Measurements from ENCODE around the gene TEX13C. TPM values are rescaled to one million over a fixed set of nuclear protein-coding genes. Genes with fewer than 3 reads are reported as not detected.

Gene TEX13C
- total RNA-seq, 1 experiment from 2014 or later = 0.24 TPM

DNA sequence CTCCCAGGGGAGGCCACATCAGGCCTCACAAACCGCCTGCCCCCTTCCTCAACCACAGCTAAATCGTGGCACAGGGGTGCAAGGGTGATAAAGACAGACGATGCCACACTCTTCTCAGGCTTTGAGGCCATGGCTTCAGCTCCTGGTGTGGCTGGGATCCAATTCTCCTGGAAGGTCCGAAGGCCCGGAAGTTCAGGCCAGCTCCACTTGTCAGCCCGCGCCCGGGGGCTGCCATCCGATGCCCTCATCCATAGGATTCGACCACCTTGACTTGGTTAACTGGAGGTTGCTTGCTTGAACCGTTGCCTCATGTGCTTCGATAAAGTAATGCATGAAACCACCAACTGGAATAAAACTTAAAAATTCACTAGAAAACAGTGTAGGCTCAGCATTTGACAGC, 8.2 kb downstream of the TEX13C start:
- Histone ChIP-seq H3K56ac (ENCODE audit: insufficient read length, low read depth, low read length) (no peak overlapping the region), H4K8ac (replicated peaks; ENCODE audit: insufficient read length, low read depth, low read length) (no peak overlapping the region), H3K27me3 (ENCODE audit: insufficient read depth, low read length) (no peaks in the 10 kb centered on the region), H2BK20ac (ENCODE audit: low read depth, low read length, poor library complexity, severe bottlenecking) (no peak overlapping the region), H4K5ac (ENCODE audit: insufficient read length, low read depth, low read length) (no peak overlapping the region), H3K4me2 (ENCODE audit: insufficient read depth, insufficient read length, low read length) (no peak overlapping the region), H3K27ac (ENCODE audit: insufficient read length, low read depth, low read length) (no peak overlapping the region), H3K79me1 (ENCODE audit: insufficient read depth, low read depth, low read length, poor library complexity, severe bottlenecking) (no peaks in the 10 kb centered on the region), H2AK5ac (ENCODE audit: insufficient read length, low read length) (no peak overlapping the region), H3K4ac (ENCODE audit: low read depth, low read length) (no peak overlapping the region), H3K14ac (ENCODE audit: insufficient read depth, low read length) (no peak overlapping the region), H3T11ph (ENCODE audit: low read length) (no peak overlapping the region), H2BK15ac (ENCODE audit: low read depth, low read length) (no peak overlapping the region), H4K91ac (ENCODE audit: insufficient read length, low read depth, low read length) (no peak overlapping the region), H2AFZ (ENCODE audit: low read length) (no peak overlapping the region), H2BK120ac (ENCODE audit: low read depth, low read length, poor library complexity, severe bottlenecking) (no peak overlapping the region), H3K18ac (ENCODE audit: insufficient read length, low read depth, low read length) (no peak overlapping the region), H3K9me3 (ENCODE audit: control insufficient read depth, low read depth, low read length) (no peaks in the 10 kb centered on the region), H3K23me2 (ENCODE audit: insufficient read length, low read depth, low read length, poor library complexity, severe bottlenecking) (no peaks in the 10 kb centered on the region), H3K9ac (ENCODE audit: extremely low read depth, insufficient read length, low read length) (no peak overlapping the region), H2BK5ac (ENCODE audit: insufficient read length, low read length) (no peak overlapping the region), H2BK12ac (ENCODE audit: insufficient read length, low read depth, low read length) (no peak overlapping the region), H3K23ac (ENCODE audit: insufficient read length, low read depth, low read length) (no peak overlapping the region), H3K79me2 (ENCODE audit: insufficient read depth, low read length) (no peaks in the 10 kb centered on the region), H4K20me1 (ENCODE audit: control insufficient read depth, insufficient read depth, insufficient read length) (no peaks in the 10 kb centered on the region), H3K4me1 (ENCODE audit: insufficient read depth, low read length) (no peaks in the 10 kb centered on the region)
- no peak for DNase-seq
- Mint-ChIP-seq H3K27ac (no peak overlapping the region), H3K4me1 (no peaks in the 10 kb centered on the region), H3K4me3 (no peak overlapping the region), H3K27me3 (ENCODE audit: low read depth) (peaks cover 2% of the 10 kb centered on the region; the same call in 1 of the 2 replicates), H3K9me3 (peaks cover 2 to 9% of the 10 kb centered on the region in 2 experiments; a peak in 3 of 5 replicates), H3K36me3 (ENCODE audit: insufficient read depth in 1 of 3, low read depth in 3 of 3) (no peaks in the 10 kb centered on the region; a peak in 1 of 7 replicates)
- TF ChIP-seq, protein P1, sequence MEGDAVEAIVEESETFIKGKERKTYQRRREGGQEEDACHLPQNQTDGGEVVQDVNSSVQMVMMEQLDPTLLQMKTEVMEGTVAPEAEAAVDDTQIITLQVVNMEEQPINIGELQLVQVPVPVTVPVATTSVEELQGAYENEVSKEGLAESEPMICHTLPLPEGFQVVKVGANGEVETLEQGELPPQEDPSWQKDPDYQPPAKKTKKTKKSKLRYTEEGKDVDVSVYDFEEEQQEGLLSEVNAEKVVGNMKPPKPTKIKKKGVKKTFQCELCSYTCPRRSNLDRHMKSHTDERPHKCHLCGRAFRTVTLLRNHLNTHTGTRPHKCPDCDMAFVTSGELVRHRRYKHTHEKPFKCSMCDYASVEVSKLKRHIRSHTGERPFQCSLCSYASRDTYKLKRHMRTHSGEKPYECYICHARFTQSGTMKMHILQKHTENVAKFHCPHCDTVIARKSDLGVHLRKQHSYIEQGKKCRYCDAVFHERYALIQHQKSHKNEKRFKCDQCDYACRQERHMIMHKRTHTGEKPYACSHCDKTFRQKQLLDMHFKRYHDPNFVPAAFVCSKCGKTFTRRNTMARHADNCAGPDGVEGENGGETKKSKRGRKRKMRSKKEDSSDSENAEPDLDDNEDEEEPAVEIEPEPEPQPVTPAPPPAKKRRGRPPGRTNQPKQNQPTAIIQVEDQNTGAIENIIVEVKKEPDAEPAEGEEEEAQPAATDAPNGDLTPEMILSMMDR (conservative IDR thresholded peaks at IDR 0.05) = no peak
- no CpG with 5 or more reads among the region's 12 CpGs for WGBS (ENCODE audit: extremely low coverage, insufficient read length, low lambda C conversion rate)

Measured in H9 (cell line).